Loucy (cell line): Measurements from ENCODE around the gene PUM1.

ENCODE experiments used
- H2AFZ ChIP-seq: fragments of 200-600 bp; sonication (generic); 2 replicates; pipeline ENCODE4 v1.6.0; 2016; ENCODE audit warnings: antibody characterized with exemption, mild to moderate bottlenecking, low read length, moderate library complexity
- H3F3A ChIP-seq: fragments of 200-600 bp; 2 replicates; pipeline ENCODE4 v1.6.0; 2016; ENCODE audit warnings: antibody characterized with exemption, low read depth, mild to moderate bottlenecking
- H3K27me3 ChIP-seq: fragments of 200-600 bp; sonication (generic); 2 replicates; pipeline ENCODE4 v1.6.1; 2014; ENCODE audit warnings: low read length, mild to moderate bottlenecking; ENCODE audit not compliant: insufficient read depth, poor library complexity, severe bottlenecking
- H3K36me3 ChIP-seq: fragments of 200-600 bp; sonication (generic); 2 replicates; pipeline ENCODE4 v1.6.1; 2016; ENCODE audit warnings: low read length; ENCODE audit not compliant: insufficient read depth
- H3K4me1 ChIP-seq: fragments of 200-600 bp; sonication (generic); 2 replicates; pipeline ENCODE4 v1.5.1; 2014; ENCODE audit warnings: low read length, mild to moderate bottlenecking; ENCODE audit not compliant: insufficient read depth, poor library complexity, severe bottlenecking
- H3K4me2 ChIP-seq: fragments of 200-600 bp; sonication (generic); 2 replicates; pipeline ENCODE4 v1.6.0; 2014; ENCODE audit warnings: antibody characterized with exemption, low read length, low read depth, mild to moderate bottlenecking; ENCODE audit not compliant: poor library complexity, severe bottlenecking
- H3K4me3 ChIP-seq: fragments of 200-600 bp; sonication (generic); 2 replicates; pipeline ENCODE4 v1.5.1; 2014; ENCODE audit warnings: low read length, mild to moderate bottlenecking, mixed read lengths; ENCODE audit not compliant: poor library complexity, severe bottlenecking
- H3K79me2 ChIP-seq: fragments of 200-600 bp; sonication (generic); 2 replicates; pipeline ENCODE4 v1.6.1; 2014; ENCODE audit warnings: low read length; ENCODE audit not compliant: insufficient read depth
- H3K9ac ChIP-seq: fragments of 200-600 bp; sonication (generic); 2 replicates; pipeline ENCODE4 v1.6.0; 2014; ENCODE audit warnings: mild to moderate bottlenecking, low read depth, low read length, moderate library complexity; ENCODE audit not compliant: poor library complexity, severe bottlenecking
- H3K9me2 ChIP-seq: fragments of 200-600 bp; sonication (generic); replicated peaks from 2 replicates; pipeline ENCODE4 v1.6.1; 2016; ENCODE audit warnings: low read depth, low read length, mixed read lengths
- H3K9me3 ChIP-seq: fragments of 200-600 bp; sonication (generic); 2 replicates; pipeline ENCODE4 v1.6.1; 2014; ENCODE audit warnings: mild to moderate bottlenecking, antibody characterized with exemption, low read length, low read depth; ENCODE audit not compliant: insufficient read depth
- H4K20me1 ChIP-seq: fragments of 200-600 bp; sonication (generic); 2 replicates; pipeline ENCODE4 v1.6.0; 2014; ENCODE audit warnings: antibody characterized with exemption, low read length, mild to moderate bottlenecking; ENCODE audit not compliant: insufficient read depth, poor library complexity, severe bottlenecking
- CTCF ChIP-seq: fragments of 200-600 bp; sonication (generic); conservative IDR thresholded peaks from 2 replicates; pipeline ENCODE4 v1.5.1; 2014; ENCODE audit warnings: mild to moderate bottlenecking, antibody characterized with exemption, low read length
- EZH2phosphoT487 ChIP-seq: fragments of 200-600 bp; IDR thresholded peaks from 2 replicates; pipeline ENCODE4 v1.6.1; 2018; ENCODE audit warnings: antibody characterized with exemption, mild to moderate bottlenecking, moderate library complexity, borderline replicate concordance

The PUM1 gene

GRCh38 chr1:30933874-30934252 lies 131.7 kb downstream of the PUM1 start:
- Histone ChIP-seq H3K79me2 (no peaks in the 10 kb centered on the region), H3K4me3 (no peak overlapping the region), H3K4me1 (peaks cover 5% of the 10 kb centered on the region), H3K9me2 (no peaks in the 10 kb centered on the region), H3F3A (no peaks in the 10 kb centered on the region), H3K9me3 (no peaks in the 10 kb centered on the region), H3K27me3 (no peaks in the 10 kb centered on the region), H3K36me3 (peaks cover 66% of the 10 kb centered on the region), H4K20me1 (no peaks in the 10 kb centered on the region), H3K9ac (no peak overlapping the region), H3K4me2 (no peak overlapping the region), H2AFZ (no peak overlapping the region)
- no peak for TF ChIP-seq CTCF
- TF ChIP-seq EZH2phosphoT487 = no peak

DNA sequence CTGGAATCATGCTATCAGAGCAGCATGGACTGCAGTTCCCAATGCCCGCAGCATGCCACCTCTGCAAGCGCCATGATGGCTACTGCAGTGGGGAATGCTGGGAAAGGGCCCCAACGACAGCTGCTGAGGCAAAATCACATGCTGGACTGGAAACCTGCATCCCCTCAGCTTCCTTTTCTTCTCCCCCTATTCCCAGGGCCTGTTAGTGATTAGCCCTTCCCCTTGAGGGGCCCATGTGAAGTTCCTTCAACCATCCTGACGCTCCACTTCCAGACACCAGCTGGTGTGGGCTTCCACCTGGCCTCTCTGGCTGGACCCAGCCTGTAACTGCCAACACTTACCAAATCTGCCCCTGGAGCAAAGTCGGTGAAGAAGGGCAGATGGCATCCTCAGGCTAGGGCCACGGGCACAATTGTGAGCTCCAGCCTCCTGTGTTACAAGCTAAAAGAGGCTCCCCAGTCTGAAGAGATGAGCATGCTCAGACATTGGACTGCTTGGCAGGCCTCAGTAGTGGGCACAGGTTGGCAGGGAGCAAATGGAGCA lies 134.8 kb downstream of the PUM1 start:
- no peak overlapping the region for H3K4me3 ChIP-seq
- no peak overlapping the region for H3K9ac ChIP-seq
- no peaks in the 10 kb centered on the region for H3K27me3 ChIP-seq
- no peaks in the 10 kb centered on the region for H3K9me2 ChIP-seq
- H3K4me2 ChIP-seq = no peak overlapping the region
- peaks cover 6% of the 10 kb centered on the region for H3K4me1 ChIP-seq
- H3F3A ChIP-seq = no peaks in the 10 kb centered on the region
- no peaks in the 10 kb centered on the region for H4K20me1 ChIP-seq
- no peaks in the 10 kb centered on the region for H3K79me2 ChIP-seq
- H3K36me3 ChIP-seq = peaks cover 42% of the 10 kb centered on the region
- no peak overlapping the region for H2AFZ ChIP-seq
- TF ChIP-seq CTCF (no peak), EZH2phosphoT487 (no peak)
- no peaks in the 10 kb centered on the region for H3K9me3 ChIP-seq

GRCh38 chr1:30929944-30930525 lies 135.5 kb downstream of the PUM1 start:
- Histone ChIP-seq H2AFZ (no peak overlapping the region), H3K9ac (no peak overlapping the region), H3F3A (no peaks in the 10 kb centered on the region), H3K4me1 (peaks cover 6% of the 10 kb centered on the region), H3K79me2 (no peaks in the 10 kb centered on the region), H3K4me3 (no peak overlapping the region), H3K27me3 (no peaks in the 10 kb centered on the region), H3K36me3 (peaks cover 37% of the 10 kb centered on the region), H3K9me2 (no peaks in the 10 kb centered on the region), H3K4me2 (no peak overlapping the region), H3K9me3 (no peaks in the 10 kb centered on the region), H4K20me1 (no peaks in the 10 kb centered on the region)
- TF ChIP-seq EZH2phosphoT487 = no peak
- TF ChIP-seq CTCF = no peak
